GM11168 (cell line): ENCODE results near the gene CNKSR3.

Experiments used
- in situ Hi-C: fragments of 300-500 bp; cut with MboI; formaldehyde crosslinking; loops from one replicate; pipeline ENCODE4 v1.12.0; 2022; ENCODE audit warnings: low sequenced_read_pairs; ENCODE audit not compliant: unreplicated experiment

Gene CNKSR3

DNA sequence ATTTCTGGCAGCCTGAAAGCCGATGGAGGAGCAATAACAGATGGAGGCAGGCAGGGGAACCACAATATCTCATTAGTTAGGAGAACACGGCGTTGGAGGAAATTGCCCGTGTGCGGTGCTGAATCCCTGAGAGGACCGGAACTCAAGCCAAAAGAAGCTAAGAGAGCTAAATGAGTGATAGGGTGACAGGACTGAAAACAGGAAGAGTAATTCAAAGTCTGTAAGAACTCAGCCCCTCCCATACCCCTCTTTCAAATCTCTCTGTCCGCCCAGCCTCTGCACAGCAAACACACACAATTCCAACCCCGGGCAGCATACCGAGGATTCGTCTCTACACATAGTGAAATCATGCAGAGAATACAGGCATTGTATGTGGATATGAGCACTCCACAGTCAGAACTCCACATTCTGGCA lies 151.3 kb downstream of the CNKSR3 start:
- in situ Hi-C loops: no loop called here

DNA sequence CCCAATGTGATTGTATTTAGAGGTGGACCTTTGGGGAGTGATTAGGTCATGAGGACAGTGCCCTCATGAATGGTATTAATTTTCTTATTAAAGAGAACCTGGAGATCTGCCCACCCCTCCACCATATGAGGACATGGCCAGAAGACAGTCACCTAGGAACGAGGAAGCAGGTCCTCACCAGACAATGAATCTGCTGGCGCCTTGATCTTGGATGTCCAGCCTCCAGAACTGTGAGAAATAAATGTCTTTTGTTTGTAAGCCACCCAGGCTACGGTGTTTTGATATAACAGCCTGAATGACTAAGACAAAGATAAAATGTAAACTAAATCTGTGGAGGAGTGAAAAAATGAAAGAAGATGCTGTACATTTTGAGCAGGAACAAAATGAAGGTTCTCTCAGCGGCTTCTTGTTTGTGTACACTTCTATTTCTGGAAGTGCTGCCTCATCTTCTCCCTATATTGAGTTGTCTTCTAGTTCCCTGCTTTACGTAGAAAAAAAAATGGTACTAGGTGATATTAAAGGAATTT lies 152.4 kb downstream of the CNKSR3 start:
- in situ Hi-C loops: no loop called here

DNA sequence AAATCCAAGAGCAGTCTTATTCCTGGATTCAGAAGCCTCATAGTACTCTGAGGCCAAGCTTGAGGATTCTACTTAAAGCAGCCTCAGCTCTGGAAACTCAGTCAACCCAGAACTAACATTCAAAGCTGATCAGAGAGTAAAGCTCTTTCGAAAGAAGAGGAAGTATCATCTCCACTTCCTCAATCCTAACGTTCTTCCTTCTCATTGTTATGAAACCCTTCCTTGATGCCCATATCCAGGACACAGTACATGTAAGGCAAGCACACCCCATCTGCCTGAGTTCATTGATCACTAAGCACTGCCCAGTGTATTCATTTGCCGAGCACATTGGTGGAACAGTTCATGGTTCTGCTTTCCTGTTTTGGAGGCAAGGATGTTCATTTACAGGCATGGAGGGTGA lies 153.8 kb downstream of the CNKSR3 start, which contains the start of gene IPCEF1:
TSS of gene IPCEF1 (minus strand) at position 114 of the 400 bp plus-strand sequence. CDS start 90,856 bp downstream, outside the sequence.
- in situ Hi-C loops: no loop called here

DNA sequence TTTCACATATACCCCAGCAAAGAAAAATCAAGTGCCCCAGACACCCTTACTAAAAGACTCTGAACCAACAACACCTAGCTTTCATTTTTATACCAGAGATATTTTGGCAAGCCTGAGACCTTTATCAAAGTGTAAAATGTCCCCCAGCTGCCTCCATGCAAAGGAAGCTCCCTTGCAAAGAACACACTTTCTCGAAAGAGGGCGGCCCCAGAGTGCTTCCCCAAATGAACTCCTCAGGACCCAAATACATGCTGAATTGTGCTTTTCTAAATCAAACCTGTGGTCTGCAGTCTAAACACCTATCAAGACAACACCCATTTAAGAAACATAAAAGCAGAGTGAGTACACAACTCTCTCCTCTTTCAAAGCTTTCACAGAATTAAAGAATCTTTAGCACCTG lies 154.4 kb downstream of the CNKSR3 start:
- in situ Hi-C loops: no loop called here

DNA sequence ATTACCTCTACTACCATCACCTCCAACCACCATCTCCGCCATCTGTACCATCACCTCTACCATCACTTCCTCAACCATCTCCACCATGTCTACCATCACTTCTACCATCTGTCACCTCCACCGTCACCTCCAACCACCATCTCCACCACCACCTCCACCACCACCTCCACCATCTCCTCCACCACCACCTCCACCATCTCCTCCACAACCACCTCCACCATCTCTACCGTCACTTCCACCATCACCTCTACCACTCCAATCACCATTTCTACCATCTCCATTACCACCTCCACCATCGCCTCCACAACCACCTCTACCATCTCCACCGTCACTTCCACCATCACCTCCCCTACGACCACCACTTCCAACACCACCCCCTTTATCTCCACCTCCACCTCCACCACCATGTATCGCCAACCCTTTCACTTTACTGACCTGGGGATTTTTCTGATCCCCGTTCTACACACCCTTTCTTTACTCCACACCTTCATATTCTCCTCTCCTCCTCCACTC lies 156.2 kb downstream of the CNKSR3 start:
- in situ Hi-C loops: no loop called here

DNA sequence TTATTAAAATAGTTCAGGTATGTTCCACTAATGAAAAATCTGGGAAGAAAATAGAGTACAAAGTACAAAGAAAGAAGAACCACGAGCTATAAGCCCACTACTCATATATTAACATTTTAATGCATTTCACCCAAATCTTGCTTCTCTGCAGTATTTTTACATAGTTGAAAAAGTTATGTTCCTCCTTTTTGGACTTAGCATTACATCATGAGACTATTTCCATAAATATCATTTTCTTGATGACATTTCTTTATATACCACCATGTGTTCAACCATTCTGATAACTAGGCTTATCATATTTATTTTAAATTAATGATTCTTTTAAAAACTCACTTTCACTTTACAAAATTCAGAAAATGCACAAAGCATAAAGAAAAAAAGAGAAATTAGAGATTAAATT lies 156.9 kb downstream of the CNKSR3 start:
- in situ Hi-C loops: no loop called here

DNA sequence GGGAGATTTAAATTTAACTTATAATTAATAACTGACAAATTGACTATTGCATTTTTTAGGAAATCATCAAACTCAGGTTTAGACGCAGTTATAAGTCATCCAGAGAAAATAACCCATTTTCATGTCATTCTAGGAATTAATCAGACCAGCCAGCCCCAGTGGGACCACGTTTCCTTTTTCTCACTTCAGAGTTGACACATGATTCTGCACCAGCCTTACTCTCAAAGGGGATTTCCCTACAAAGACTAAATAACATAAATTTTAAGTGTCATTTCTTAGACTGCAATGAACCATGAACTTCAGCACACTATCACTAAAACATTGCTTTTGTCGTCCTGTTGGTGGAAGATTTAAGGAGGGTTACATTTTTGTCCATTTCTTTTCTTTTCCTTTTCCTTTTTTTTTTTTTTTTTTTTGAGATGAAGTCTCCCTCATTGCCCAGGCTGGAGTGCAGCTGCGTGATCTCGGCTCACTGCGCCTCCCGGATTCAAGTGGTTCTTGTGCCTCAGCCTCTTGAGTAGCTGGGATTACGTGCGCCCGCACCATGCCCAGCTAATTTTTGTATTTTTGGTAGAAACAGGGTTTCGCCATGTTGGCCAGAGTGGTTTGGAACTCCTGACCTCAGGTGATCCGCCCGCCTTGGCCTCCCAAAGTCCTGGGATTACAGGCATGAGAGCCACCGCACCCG lies 157.4 kb downstream of the CNKSR3 start:
- in situ Hi-C loops: no loop called here

DNA sequence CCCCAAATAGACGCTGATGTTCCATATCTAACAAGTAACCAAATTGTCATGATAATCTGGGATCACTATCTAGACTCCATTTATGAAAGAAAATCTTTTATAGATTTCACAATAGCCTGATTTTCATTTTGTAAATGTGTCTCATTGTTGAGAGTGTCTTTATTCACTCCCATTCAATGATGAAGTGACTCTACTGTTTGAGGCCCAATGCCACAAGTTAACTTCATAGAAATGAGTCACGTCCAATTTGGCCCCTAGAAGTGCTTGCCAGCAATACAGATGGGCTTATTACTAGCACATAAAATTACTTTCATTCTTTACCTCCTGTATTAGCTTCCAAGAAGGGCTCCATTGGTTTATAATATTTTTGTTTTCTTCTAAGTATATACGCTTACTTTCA lies 160.2 kb downstream of the CNKSR3 start:
- in situ Hi-C loops: no loop called here

DNA sequence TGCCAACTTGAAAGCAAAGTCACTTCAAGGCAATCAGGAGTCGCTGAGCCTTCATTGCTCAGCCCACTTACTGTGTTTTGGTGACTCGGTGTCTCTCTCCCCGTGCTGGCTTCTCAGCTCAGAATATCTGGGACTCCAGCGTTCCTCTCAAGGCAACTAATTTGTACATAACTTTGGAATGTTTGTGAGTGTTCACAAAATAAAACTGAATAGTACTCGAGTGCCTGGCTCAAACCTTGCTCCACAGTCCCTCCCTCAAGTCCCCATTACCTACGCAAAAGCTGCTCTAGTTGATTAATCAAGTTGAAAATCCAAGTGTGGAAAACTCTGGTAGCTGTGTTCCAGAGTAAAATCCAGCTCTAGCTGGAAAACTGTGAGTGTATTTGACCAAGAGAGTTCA lies 162.5 kb downstream of the CNKSR3 start:
- in situ Hi-C loops: no loop called here

DNA sequence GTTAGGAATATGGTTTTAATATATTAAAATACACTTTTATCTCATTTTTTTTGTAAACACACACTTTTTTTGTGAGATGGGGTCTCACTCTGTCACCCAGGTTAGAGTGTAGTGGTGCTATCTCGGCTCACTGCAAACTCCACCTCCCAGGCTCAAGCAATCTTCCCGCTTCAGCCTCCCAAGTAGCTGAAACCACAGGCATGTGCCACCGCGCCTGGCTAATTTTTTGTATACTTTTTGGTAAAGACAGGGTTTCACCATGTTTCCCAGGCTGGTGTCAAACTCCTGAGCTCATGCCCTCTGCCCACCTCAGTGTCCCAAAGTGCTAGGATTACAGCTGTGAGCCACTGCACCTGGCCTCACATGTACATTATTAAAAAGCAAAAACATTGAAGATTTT lies 164.7 kb downstream of the CNKSR3 start:
- in situ Hi-C loops: no loop called here

DNA sequence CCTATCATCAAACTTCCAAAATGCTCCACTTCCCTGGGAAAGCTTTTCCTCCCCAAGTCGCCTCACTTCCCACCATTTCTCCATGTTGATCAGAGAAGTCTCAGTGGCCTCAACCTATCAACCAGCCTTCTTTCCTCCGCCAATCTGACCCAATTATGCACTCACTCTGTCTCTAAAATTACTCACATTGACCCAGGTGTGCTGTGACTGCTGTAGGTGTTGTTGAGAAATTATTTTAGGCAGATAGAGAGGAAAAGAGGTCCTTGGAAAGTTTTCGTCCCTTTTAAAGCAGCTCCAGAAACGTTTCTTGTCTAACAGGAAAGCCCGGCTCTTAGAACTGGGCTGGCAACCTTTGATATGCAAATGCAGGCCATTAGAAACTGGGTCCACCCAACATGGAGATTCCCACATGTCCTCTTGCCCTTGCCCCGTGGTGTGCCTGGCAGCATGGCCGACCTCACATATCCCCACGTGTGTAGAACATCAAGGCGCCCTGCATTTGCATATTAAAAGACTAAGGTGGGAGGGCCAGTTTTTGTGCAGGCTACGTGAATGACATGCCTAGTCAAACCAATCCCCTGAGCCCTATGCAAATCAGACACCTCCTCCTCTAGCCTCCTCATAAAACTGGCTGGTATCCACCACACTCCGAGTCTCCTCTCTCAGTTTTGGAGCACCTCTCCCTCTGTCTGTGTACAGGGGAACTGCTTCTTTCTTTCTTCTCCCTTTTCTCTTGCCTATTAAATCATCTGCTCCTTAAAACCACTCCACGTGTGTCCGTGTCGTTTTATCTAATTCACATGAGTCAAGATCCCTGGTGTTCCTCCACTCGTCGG lies 166.8 kb downstream of the CNKSR3 start:
- in situ Hi-C loops: no loop called here

DNA sequence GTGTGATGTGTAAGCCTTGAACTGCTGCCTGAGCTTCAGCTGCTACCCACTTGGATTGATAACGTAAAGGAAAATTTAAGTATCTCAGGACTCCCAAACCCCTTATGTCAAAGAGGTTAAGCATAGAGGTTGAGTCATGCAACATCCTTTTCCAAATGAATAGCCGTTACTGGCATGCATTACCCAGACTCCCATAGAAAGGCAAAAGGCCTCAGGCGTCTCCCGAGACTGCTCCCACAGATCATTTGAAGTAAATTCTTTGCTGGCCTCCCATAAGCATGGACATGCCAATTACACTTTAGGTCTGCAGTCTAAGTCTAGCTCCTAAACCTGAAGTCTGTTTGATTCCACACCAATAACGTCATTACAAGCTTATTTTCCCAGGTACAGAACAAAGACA lies 168.6 kb downstream of the CNKSR3 start:
- in situ Hi-C loops: no loop called here

DNA sequence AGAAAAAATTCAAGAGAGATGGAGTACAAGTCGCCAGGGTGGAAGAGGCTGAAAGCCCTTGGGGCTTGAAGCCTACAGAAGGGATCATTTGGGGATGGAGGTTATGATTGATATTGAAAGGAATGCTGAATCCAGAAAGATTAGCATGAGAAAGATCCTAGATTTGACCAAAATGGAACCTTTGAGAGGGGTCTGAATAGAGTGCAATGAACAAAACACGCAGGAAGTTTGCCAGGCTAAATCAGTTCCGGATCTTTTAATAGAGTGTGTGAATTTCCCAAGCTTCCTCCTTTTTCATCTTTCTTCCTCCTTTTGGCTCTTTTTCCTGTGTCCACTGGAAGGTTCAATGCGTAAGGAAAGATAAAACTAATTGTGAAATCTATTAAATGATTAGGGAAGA lies 169.1 kb downstream of the CNKSR3 start:
- in situ Hi-C loops: no loop called here
